Neuronal stem cell (in vitro differentiated cells): Measurements from ENCODE around the gene ORM2.

Experiments
- DNase-seq: peaks from one replicate; pipeline ENCODE4 v3.0.0-alpha.2; 2013; ENCODE audit warnings: low spot score
- H2AFZ ChIP-seq: one replicate; pipeline ENCODE4 v1.6.1; 2013; ENCODE audit warnings: mild to moderate bottlenecking, low read length, inconsistent platforms
- H2AK5ac ChIP-seq: 2 replicates; pipeline ENCODE4 v1.6.1; 2013; ENCODE audit warnings: low read depth, mild to moderate bottlenecking, inconsistent platforms, low read length, moderate library complexity, mixed read lengths
- H2BK120ac ChIP-seq: 2 replicates; pipeline ENCODE4 v1.6.1; 2013; ENCODE audit warnings: low read depth, mild to moderate bottlenecking, inconsistent platforms, low read length, moderate library complexity, mixed read lengths
- H2BK12ac ChIP-seq: one replicate; pipeline ENCODE4 v1.6.1; 2013; ENCODE audit warnings: low read length, inconsistent platforms
- H2BK15ac ChIP-seq: 2 replicates; pipeline ENCODE4 v1.6.1; 2013; ENCODE audit warnings: mild to moderate bottlenecking, low read length, inconsistent platforms, mixed read lengths
- H2BK5ac ChIP-seq: one replicate; pipeline ENCODE4 v1.6.1; 2013; ENCODE audit warnings: inconsistent platforms, mild to moderate bottlenecking, low read length, moderate library complexity
- H3K14ac ChIP-seq: one replicate; pipeline ENCODE4 v1.6.1; 2013; ENCODE audit warnings: low read length, inconsistent platforms
- H3K18ac ChIP-seq: 2 replicates; pipeline ENCODE4 v1.6.1; 2013; ENCODE audit warnings: low read length, inconsistent platforms
- H3K23ac ChIP-seq: 2 replicates; pipeline ENCODE4 v1.6.1; 2013; ENCODE audit warnings: low read depth, mild to moderate bottlenecking, mixed read lengths, low read length, inconsistent platforms; ENCODE audit not compliant: poor library complexity
- H3K27ac ChIP-seq: replicated peaks from 3 replicates; pipeline ENCODE4 v1.5.1; 2013; ENCODE audit warnings: low read length, inconsistent platforms
- H3K27me3 ChIP-seq, 3 experiments: 2 replicates each; pipeline ENCODE4 v1.6.1; 2013; ENCODE audit warnings: low read length in 3 of 3, mild to moderate bottlenecking in 2 of 3, inconsistent platforms in 1 of 3, low read depth in 1 of 3, mixed read lengths in 1 of 3, moderate library complexity in 1 of 3; ENCODE audit not compliant: control insufficient read depth in 3 of 3, insufficient read depth in 3 of 3
- H3K36me3 ChIP-seq, 2 donors: replicated peaks in 1 of 2; 2 replicates each; pipeline ENCODE4 v1.6.1; 2013; ENCODE audit warnings: low read length in 2 of 2; ENCODE audit not compliant: control insufficient read depth in 2 of 2, insufficient read depth in 2 of 2
- H3K4ac ChIP-seq: 2 replicates; pipeline ENCODE4 v1.6.1; 2013; ENCODE audit warnings: inconsistent platforms, mild to moderate bottlenecking, low read length, moderate library complexity
- H3K4me1 ChIP-seq, 2 donors: 1 replicate in 1 of 2; 2 replicates in 1 of 2; pipeline ENCODE4 v1.6.1; 2013; ENCODE audit warnings: low read length in 2 of 2, low read depth in 1 of 2; ENCODE audit not compliant: control insufficient read depth in 2 of 2, insufficient read depth in 1 of 2
- H3K4me2 ChIP-seq: one replicate; pipeline ENCODE4 v1.6.1; 2013; ENCODE audit warnings: mild to moderate bottlenecking, low read length, inconsistent platforms; ENCODE audit not compliant: insufficient read depth, poor library complexity, severe bottlenecking
- H3K4me3 ChIP-seq, 2 donors: 2 replicates each; pipeline ENCODE4 v1.5.1; 2013; ENCODE audit warnings: low read length in 2 of 2, mild to moderate bottlenecking in 2 of 2, inconsistent platforms in 1 of 2, moderate library complexity in 1 of 2
- H3K79me1 ChIP-seq: one replicate; pipeline ENCODE4 v1.6.1; 2013; ENCODE audit warnings: low read depth, mild to moderate bottlenecking, inconsistent platforms, low read length, moderate library complexity
- H3K9ac ChIP-seq: one replicate; pipeline ENCODE4 v1.6.1; 2013; ENCODE audit warnings: mild to moderate bottlenecking, low read depth, low read length, inconsistent platforms; ENCODE audit not compliant: poor library complexity
- H3K9me3 ChIP-seq, 2 donors: replicated peaks in 1 of 2; 2 replicates each; pipeline versions ENCODE3 to v1.6.1; 2013; ENCODE audit warnings: low read length in 2 of 2, mild to moderate bottlenecking in 2 of 2, inconsistent platforms in 1 of 2, low read depth in 1 of 2, mixed read lengths in 1 of 2, moderate library complexity in 1 of 2; ENCODE audit not compliant: control insufficient read depth in 2 of 2, insufficient read depth in 1 of 2
- H4K8ac ChIP-seq: one replicate; pipeline ENCODE4 v1.6.1; 2013; ENCODE audit warnings: low read depth, mild to moderate bottlenecking, inconsistent platforms, low read length, moderate library complexity
- H4K91ac ChIP-seq: one replicate; pipeline ENCODE4 v1.6.1; 2013; ENCODE audit warnings: low read length, low read depth, mild to moderate bottlenecking, inconsistent platforms; ENCODE audit not compliant: poor library complexity
- WGBS, 2 donors: extraction: QIAGEN DNeasy Blood & Tissue Kit; methylation state at CpG; one replicate each; pipeline ENCODE4 v1.1.7; 2013; ENCODE audit warnings: missing lambda C conversion rate in 2 of 2, mixed read lengths in 1 of 2; ENCODE audit not compliant: insufficient read length in 2 of 2, insufficient replicate concordance in 1 of 2; ENCODE audit errors: extremely low coverage in 2 of 2; 5-methylcytosine and 5-hydroxymethylcytosine counted together

Gene ORM2

GRCh38 chr9:114348906-114349482 is 19.3 kb downstream of the ORM2 start:
- no peaks in the 10 kb centered on the region for H3K79me1 ChIP-seq
- H3K27ac ChIP-seq: peak overlapping the region; percentile 10
- no peak overlapping the region for H2BK12ac ChIP-seq
- no peak overlapping the region for H3K18ac ChIP-seq
- no peaks in the 10 kb centered on the region for H3K27me3 ChIP-seq
- no peak overlapping the region for H2AK5ac ChIP-seq
- WGBS, 2 donors: no CpG with 5 or more reads among the region's 9 CpGs
- no peak overlapping the region for H3K9ac ChIP-seq
- H3K9me3 ChIP-seq: no peaks in the 10 kb centered on the region
- peaks cover 9 to 18% of the 10 kb centered on the region in 2 donors for H3K4me1 ChIP-seq
- H2BK15ac ChIP-seq: no peak overlapping the region
- H4K91ac ChIP-seq: no peak overlapping the region
- peak overlapping the region; percentile 40 for H3K4me2 ChIP-seq
- peak; percentile 64 for DNase-seq
- H4K8ac ChIP-seq: no peak overlapping the region
- H3K23ac ChIP-seq: no peak overlapping the region
- H3K36me3 ChIP-seq: peaks cover 16 to 74% of the 10 kb centered on the region in 2 donors
- no peak overlapping the region for H3K4me3 ChIP-seq
- H2BK5ac ChIP-seq: no peak overlapping the region
- H3K14ac ChIP-seq: no peak overlapping the region
- no peak overlapping the region for H3K4ac ChIP-seq
- H2BK120ac ChIP-seq: no peak overlapping the region
- H2AFZ ChIP-seq: peak overlapping the region; percentile 30

GRCh38 chr9:114349713-114350480 is 20.2 kb downstream of the ORM2 start:
- WGBS, 2 donors: no CpG with 5 or more reads among the region's 10 CpGs
- H3K4me3 ChIP-seq: no peak overlapping the region
- H3K9ac ChIP-seq: no peak overlapping the region
- H4K8ac ChIP-seq: no peak overlapping the region
- peak overlapping the region; percentile 42 for H3K18ac ChIP-seq
- no peak overlapping the region for H3K23ac ChIP-seq
- no peak overlapping the region for H3K4me2 ChIP-seq
- no peak overlapping the region for H2BK15ac ChIP-seq
- peak overlapping the region; percentile 4 for H2BK12ac ChIP-seq
- no peaks in the 10 kb centered on the region for H3K79me1 ChIP-seq
- H2BK5ac ChIP-seq: no peak overlapping the region
- H2BK120ac ChIP-seq: no peak overlapping the region
- H3K36me3 ChIP-seq: peaks cover 16 to 71% of the 10 kb centered on the region in 2 donors
- DNase-seq: no peak
- H3K4me1 ChIP-seq: peaks cover 9 to 18% of the 10 kb centered on the region in 2 donors
- no peak overlapping the region for H2AK5ac ChIP-seq
- no peaks in the 10 kb centered on the region for H3K9me3 ChIP-seq
- no peak overlapping the region for H3K14ac ChIP-seq
- H4K91ac ChIP-seq: no peak overlapping the region
- H3K4ac ChIP-seq: no peak overlapping the region
- H2AFZ ChIP-seq: no peak overlapping the region
- no peaks in the 10 kb centered on the region for H3K27me3 ChIP-seq
- no peak overlapping the region for H3K27ac ChIP-seq

GRCh38 chr9:114350636-114351401 is 21.1 kb downstream of the ORM2 start:
- Histone ChIP-seq H3K79me1 (no peaks in the 10 kb centered on the region), H3K23ac (no peak overlapping the region)
- WGBS, 2 donors: no CpG with 5 or more reads among the region's 16 CpGs

GRCh38 chr9:114351932-114352331 is 22.3 kb downstream of the ORM2 start:
- Histone ChIP-seq H3K79me1 (no peaks in the 10 kb centered on the region), H3K4ac (no peak overlapping the region), H4K8ac (no peak overlapping the region), H4K91ac (no peak overlapping the region), H3K4me1 (peaks cover 9 to 18% of the 10 kb centered on the region in 2 donors), H2BK12ac (no peak overlapping the region), H3K36me3 (peaks cover 12 to 71% of the 10 kb centered on the region in 2 donors), H2BK5ac (no peak overlapping the region), H3K9ac (no peak overlapping the region), H3K18ac (no peak overlapping the region), H2BK120ac (no peak overlapping the region), H2AFZ (no peak overlapping the region), H2AK5ac (no peak overlapping the region), H3K27ac (no peak overlapping the region), H3K27me3 (no peaks in the 10 kb centered on the region), H3K23ac (no peak overlapping the region), H3K9me3 (no peaks in the 10 kb centered on the region), H3K4me2 (no peak overlapping the region), H3K14ac (no peak overlapping the region), H2BK15ac (no peak overlapping the region), H3K4me3 (no peak overlapping the region)
- no peak for DNase-seq
- WGBS, 2 donors: no CpG with 5 or more reads among the region's 4 CpGs

More at GRCh38 chr9:114350636-114351401, 21.1 kb downstream of the ORM2 start:
- H2BK120ac ChIP-seq: no peak overlapping the region
- no peak overlapping the region for H3K27ac ChIP-seq
- H2BK5ac ChIP-seq: no peak overlapping the region
- no peak overlapping the region for H3K9ac ChIP-seq
- no peak overlapping the region for H3K4me3 ChIP-seq
- peaks cover 18 to 72% of the 10 kb centered on the region in 2 donors for H3K36me3 ChIP-seq
- no peak for DNase-seq
- no peak overlapping the region for H2BK15ac ChIP-seq
- peaks cover 9 to 18% of the 10 kb centered on the region in 2 donors for H3K4me1 ChIP-seq
- H2AK5ac ChIP-seq: peak overlapping the region; percentile 44
- H3K18ac ChIP-seq: no peak overlapping the region
- no peaks in the 10 kb centered on the region for H3K9me3 ChIP-seq
- no peak overlapping the region for H4K8ac ChIP-seq
- no peak overlapping the region for H2BK12ac ChIP-seq
- H3K14ac ChIP-seq: no peak overlapping the region
- no peaks in the 10 kb centered on the region for H3K27me3 ChIP-seq
- no peak overlapping the region for H3K4me2 ChIP-seq
- no peak overlapping the region for H2AFZ ChIP-seq
- no peak overlapping the region for H3K4ac ChIP-seq
- no peak overlapping the region for H4K91ac ChIP-seq
